Esophagus muscularis mucosa (tissue), 4 donors: ENCODE data around the gene CD79A. TPM values are rescaled to one million over a fixed set of nuclear protein-coding genes. Genes with fewer than 3 reads are reported as not detected.

Experiments used
- DNase-seq: peaks from one replicate; pipeline ENCODE4 v3.0.0-alpha.2; 2017; ENCODE audit errors: extremely low spot score
- H3K27ac ChIP-seq, 4 donors: fragments of 200-600 bp; sonication (generic); replicated peaks in 1 of 4; 1 replicate in 3 of 4; 2 replicates in 1 of 4; pipeline ENCODE4 v1.5.1; 2016 to 2019; ENCODE audit warnings: mild to moderate bottlenecking in 1 of 4
- H3K27me3 ChIP-seq, 4 donors: fragments of 200-600 bp; sonication (generic); one replicate each; pipeline versions ENCODE4 v1.5.1 to v1.6.0; 2016 to 2019
- H3K36me3 ChIP-seq, 4 donors: fragments of 200-600 bp; sonication (generic); one replicate each; pipeline ENCODE4 v1.5.1; 2016 to 2019
- H3K4me1 ChIP-seq, 4 donors: fragments of 200-600 bp; sonication (generic); one replicate each; pipeline ENCODE4 v1.5.1; 2016 to 2019
- H3K4me3 ChIP-seq, 4 donors: fragments of 200-600 bp; sonication (generic); 1 replicate in 2 of 4; 2 replicates in 2 of 4; pipeline ENCODE4 v1.5.1; 2016 to 2019; ENCODE audit warnings: mild to moderate bottlenecking in 4 of 4, moderate library complexity in 1 of 4
- H3K9me3 ChIP-seq, 4 donors: fragments of 200-600 bp; sonication (generic); 1 replicate in 3 of 4; 2 replicates in 1 of 4; pipeline ENCODE4 v1.5.1; 2016 to 2019
- CTCF ChIP-seq, 3 experiments: fragments of 200-600 bp in 2 of 3; fragments of 450-650 bp in 1 of 3; sonication (generic) in 2 of 3; IDR thresholded peaks; one replicate each; pipeline ENCODE4 v1.5.1; 2017 to 2019; ENCODE audit warnings: antibody characterized with exemption in 3 of 3, mild to moderate bottlenecking in 2 of 3, moderate library complexity in 1 of 3
- EP300 ChIP-seq: sonication (generic); formaldehyde crosslinking; IDR thresholded peaks from one replicate; pipeline ENCODE4 v1.6.1; 2017; ENCODE audit warnings: antibody characterized with exemption
- POLR2A ChIP-seq: fragments of 450-650 bp; IDR thresholded peaks from one replicate; pipeline ENCODE4 v1.6.1; 2017; ENCODE audit warnings: antibody characterized with exemption, moderate library complexity, mild to moderate bottlenecking, low read depth
- POLR2AphosphoS5 ChIP-seq, 2 donors: sonication (generic); formaldehyde crosslinking; IDR thresholded peaks; one replicate each; pipeline ENCODE4 v1.6.1; 2017; ENCODE audit warnings: antibody characterized with exemption in 2 of 2
- WGBS: methylation state at CpG from one replicate; pipeline ENCODE4 v1.1.5; 2018; 5-methylcytosine and 5-hydroxymethylcytosine counted together
- intact Hi-C: fragments of 100-400 bp; cut with DNase I; formaldehyde crosslinking; loops from one replicate; pipeline ENCODE4 v1.15.1; 2023
- total RNA-seq, 4 donors: library from RNA; depleted of rRNA; stranded (reverse); fragments of >200 nt; gene quantifications; one replicate each; pipeline versions ENCODE4 v1.1.0 to v1.2.1, GENCODE V29; 2016

The CD79A gene
- total RNA-seq, 4 donors from 2014 or later: 0.71 to 2.2 TPM; not detected in 2

- H3K36me3 ChIP-seq: peaks cover 74 to 95% (median 89%) of the 10 kb centered on the region in 4 donors
Observed at GRCh38 chr19:41896581-41896942, 19.5 kb downstream of the CD79A start.

GRCh38 chr19:41897181-41897580 is 20.1 kb downstream of the CD79A start:
- Histone ChIP-seq H3K4me3 (no peak overlapping the region), H3K36me3 (peaks cover 79 to 95% (median 89%) of the 10 kb centered on the region in 4 donors), H3K27ac (no peak overlapping the region), H3K9me3 (no peaks in the 10 kb centered on the region), H3K27me3 (no peaks in the 10 kb centered on the region), H3K4me1 (no peaks in the 10 kb centered on the region)
- intact Hi-C loops: no loop called here
- DNase-seq: no peak
- TF ChIP-seq EP300: no peak
- no peak for TF ChIP-seq POLR2A
- no peak for TF ChIP-seq CTCF (IDR thresholded peaks at IDR 0.05)
- no peak for TF ChIP-seq POLR2AphosphoS5 (IDR thresholded peaks at IDR 0.05)
- 90% methylated on average over 3 of the region's 3 CpGs for WGBS

More at GRCh38 chr19:41896581-41896942, 19.5 kb downstream of the CD79A start:
- Histone ChIP-seq H3K9me3 (no peaks in the 10 kb centered on the region), H3K4me3 (no peak overlapping the region), H3K4me1 (no peaks in the 10 kb centered on the region), H3K27me3 (no peaks in the 10 kb centered on the region), H3K27ac (no peak overlapping the region)
- WGBS: 92% methylated on average over 1 of the region's 1 CpG
- no peak for TF ChIP-seq POLR2AphosphoS5 (IDR thresholded peaks at IDR 0.05)
- no peak for TF ChIP-seq EP300
- no peak for TF ChIP-seq CTCF (IDR thresholded peaks at IDR 0.05)
- no peak for TF ChIP-seq POLR2A
- intact Hi-C loops: no loop called here
- no peak for DNase-seq

GRCh38 chr19:41897820-41898219 is 20.7 kb downstream of the CD79A start:
- Histone ChIP-seq H3K27ac (no peak overlapping the region), H3K36me3 (peaks cover 80 to 95% (median 89%) of the 10 kb centered on the region in 4 donors), H3K4me1 (no peaks in the 10 kb centered on the region), H3K9me3 (no peaks in the 10 kb centered on the region), H3K4me3 (no peak overlapping the region), H3K27me3 (no peaks in the 10 kb centered on the region)
- no peak for DNase-seq
- TF ChIP-seq POLR2AphosphoS5 (IDR thresholded peaks at IDR 0.05) (no peak), CTCF (IDR thresholded peaks at IDR 0.05) (no peak)
- 88% methylated on average over 22 of the region's 24 CpGs for WGBS
- intact Hi-C loops: no loop called here

GRCh38 chr19:41898235-41898634 is 21.2 kb downstream of the CD79A start:
- TF ChIP-seq EP300 (no peak), CTCF (IDR thresholded peaks at IDR 0.05) (no peak), POLR2A (no peak), POLR2AphosphoS5 (IDR thresholded peaks at IDR 0.05) (no peak)
- intact Hi-C loops: no loop called here
- DNase-seq: no peak
- Histone ChIP-seq H3K27ac (no peak overlapping the region), H3K4me1 (no peaks in the 10 kb centered on the region), H3K36me3 (peaks cover 84 to 96% (median 90%) of the 10 kb centered on the region in 4 donors), H3K27me3 (no peaks in the 10 kb centered on the region), H3K9me3 (no peaks in the 10 kb centered on the region), H3K4me3 (no peak overlapping the region)
- 90% methylated on average over 6 of the region's 15 CpGs for WGBS

- intact Hi-C loops: no loop called here
- no peaks in the 10 kb centered on the region for H3K27me3 ChIP-seq
- H3K36me3 ChIP-seq: peaks cover 85 to 100% (median 98%) of the 10 kb centered on the region in 4 donors
- H3K4me1 ChIP-seq: no peaks in the 10 kb centered on the region
- no peak overlapping the region for H3K27ac ChIP-seq
- DNase-seq: no peak
- WGBS: 93% methylated on average over 17 of the region's 21 CpGs
- TF ChIP-seq CTCF (IDR thresholded peaks at IDR 0.05) (no peak), EP300 (no peak), POLR2A (no peak), POLR2AphosphoS5 (IDR thresholded peaks at IDR 0.05) (no peak)
- H3K4me3 ChIP-seq: no peak overlapping the region
- no peaks in the 10 kb centered on the region for H3K9me3 ChIP-seq
Observed at GRCh38 chr19:41901707-41902360, 24.8 kb downstream of the CD79A start.
